CD14-positive monocyte (primary cell): ENCODE measurements around the gene TAS2R16. TPM values are rescaled to one million over a fixed set of nuclear protein-coding genes. Genes with fewer than 3 reads are reported as not detected.

Experiments
- DNase-seq, 3 donors: peaks; one replicate each; pipeline ENCODE4 v3.0.0-alpha.2; 2011 to 2022
- H2AFZ ChIP-seq: 2 replicates; pipeline ENCODE4 v1.6.0; 2012; ENCODE audit warnings: mild to moderate bottlenecking, low read depth, low read length, inconsistent platforms; ENCODE audit not compliant: insufficient read depth, poor library complexity, severe bottlenecking
- H3K27ac ChIP-seq, 2 donors: 1 replicate in 1 of 2; 2 replicates in 1 of 2; pipeline ENCODE4 v1.5.1; 2012 to 2013; ENCODE audit warnings: low read length in 2 of 2, control low read depth in 1 of 2, inconsistent platforms in 1 of 2, low read depth in 1 of 2, mild to moderate bottlenecking in 1 of 2
- H3K27me3 ChIP-seq, 2 donors: one replicate each; pipeline versions ENCODE4 v1.6.0 to v1.6.1; 2011 to 2013; ENCODE audit warnings: low read length in 2 of 2; ENCODE audit not compliant: control insufficient read depth in 2 of 2, insufficient read depth in 2 of 2
- H3K36me3 ChIP-seq, 2 donors: replicated peaks in 1 of 2; 1 replicate in 1 of 2; 2 replicates in 1 of 2; pipeline versions ENCODE4 v1.5.1 to v1.6.1; 2012 to 2013; ENCODE audit warnings: low read length in 2 of 2, control low read depth in 1 of 2, inconsistent platforms in 1 of 2, mild to moderate bottlenecking in 1 of 2; ENCODE audit not compliant: insufficient read depth in 2 of 2, control insufficient read depth in 1 of 2
- H3K4me1 ChIP-seq, 2 donors: 1 replicate in 1 of 2; 2 replicates in 1 of 2; pipeline versions ENCODE4 v1.5.1 to v1.6.1; 2012 to 2013; ENCODE audit warnings: low read length in 2 of 2, control low read depth in 1 of 2, inconsistent platforms in 1 of 2, mild to moderate bottlenecking in 1 of 2, moderate library complexity in 1 of 2; ENCODE audit not compliant: insufficient read depth in 2 of 2, control insufficient read depth in 1 of 2
- H3K4me2 ChIP-seq: replicated peaks from 2 replicates; pipeline ENCODE3; 2012; ENCODE audit warnings: low read length, moderate library complexity, mild to moderate bottlenecking; ENCODE audit not compliant: poor library complexity, severe bottlenecking; ENCODE audit errors: extremely low read depth
- H3K4me3 ChIP-seq, 3 experiments: fragments of 200-600 bp in 1 of 3; sonication (generic) in 1 of 3; replicated peaks in 1 of 3; 1 replicate in 2 of 3; 2 replicates in 1 of 3; pipeline ENCODE4 v1.5.1; 2011 to 2013; ENCODE audit warnings: low read length in 3 of 3, mild to moderate bottlenecking in 3 of 3, control low read depth in 2 of 3, low read depth in 2 of 3, inconsistent platforms in 1 of 3, moderate library complexity in 1 of 3
- H3K79me2 ChIP-seq: 2 replicates; pipeline ENCODE4 v1.6.0; 2012; ENCODE audit warnings: mild to moderate bottlenecking, control low read depth, inconsistent platforms, low read length, moderate library complexity; ENCODE audit not compliant: insufficient read depth
- H3K9ac ChIP-seq: 2 replicates; pipeline ENCODE4 v1.6.0; 2017; ENCODE audit warnings: low read length, mild to moderate bottlenecking; ENCODE audit not compliant: insufficient read depth, poor library complexity, severe bottlenecking
- H3K9me3 ChIP-seq, 2 donors: replicated peaks in 1 of 2; 1 replicate in 1 of 2; 2 replicates in 1 of 2; pipeline versions ENCODE4 v1.5.1 to v1.6.1; 2012 to 2013; ENCODE audit warnings: low read length in 2 of 2, control low read depth in 1 of 2; ENCODE audit not compliant: control insufficient read depth in 1 of 2, insufficient read depth in 1 of 2
- H4K20me1 ChIP-seq: 2 replicates; pipeline ENCODE4 v1.6.0; 2012; ENCODE audit warnings: mild to moderate bottlenecking, low read length, control low read depth, moderate library complexity; ENCODE audit not compliant: insufficient read depth
- H3K27ac Mint-ChIP-seq, 7 donors: one replicate each; pipeline ENCODE4 v1.8.0; 2020; ENCODE audit warnings: mild to moderate bottlenecking in 7 of 7, mixed read lengths in 7 of 7, moderate library complexity in 6 of 7, inconsistent platforms in 2 of 7
- H3K27me3 Mint-ChIP-seq, 3 donors: one replicate each; pipeline ENCODE4 v1.8.0; 2021 to 2022; ENCODE audit warnings: low read depth in 3 of 3, mild to moderate bottlenecking in 3 of 3, mixed read lengths in 3 of 3, moderate library complexity in 3 of 3, inconsistent platforms in 1 of 3
- H3K36me3 Mint-ChIP-seq, 2 donors: one replicate each; pipeline ENCODE4 v1.8.0; 2020; ENCODE audit warnings: mixed read lengths in 2 of 2, inconsistent platforms in 1 of 2, mild to moderate bottlenecking in 1 of 2
- H3K4me1 Mint-ChIP-seq: one replicate; pipeline ENCODE4 v1.8.0; 2020; ENCODE audit warnings: mild to moderate bottlenecking, mixed read lengths
- H3K4me3 Mint-ChIP-seq, 2 donors: one replicate each; pipeline ENCODE4 v1.8.0; 2020; ENCODE audit warnings: mild to moderate bottlenecking in 2 of 2, mixed read lengths in 2 of 2, moderate library complexity in 1 of 2
- H3K9me3 Mint-ChIP-seq, 7 donors: one replicate each; pipeline ENCODE4 v1.8.0; 2020 to 2022; ENCODE audit warnings: mixed read lengths in 7 of 7, mild to moderate bottlenecking in 6 of 7, moderate library complexity in 6 of 7, inconsistent platforms in 2 of 7
- WGBS: methylation state at CpG from one replicate; pipeline ENCODE4 v1.1.5; 2013; ENCODE audit warnings: missing lambda C conversion rate; ENCODE audit not compliant: insufficient coverage; 5-methylcytosine and 5-hydroxymethylcytosine counted together
- intact Hi-C, 2 donors: fragments of 100-400 bp; cut with micrococcal nuclease; formaldehyde crosslinking; loops; one replicate each; pipeline versions ENCODE4 v1.15.0 to v1.15.1; 2023
- polyA plus RNA-seq, 3 donors: library from polyadenylated mRNA; depleted of rRNA in 1 of 3; unstranded in 2 of 3; stranded (reverse) in 1 of 3; fragments of 300-500 nt in 2 of 3; fragments of >200 nt in 1 of 3; fragmentation: Illumina TruSeq in 2 of 3; gene quantifications; 1 replicate in 2 of 3; 2 replicates in 1 of 3; pipeline ENCODE4 v1.2.3, GENCODE V29; 2012 to 2021
- TF ChIP-seq, protein P1 (sequence below): fragments of 200-600 bp; IDR thresholded peaks from one replicate; pipeline ENCODE4 v1.8.0; 2022; ENCODE audit warnings: antibody characterized with exemption, mild to moderate bottlenecking

Gene TAS2R16
- polyA plus RNA-seq, 3 donors = not detected

DNA sequence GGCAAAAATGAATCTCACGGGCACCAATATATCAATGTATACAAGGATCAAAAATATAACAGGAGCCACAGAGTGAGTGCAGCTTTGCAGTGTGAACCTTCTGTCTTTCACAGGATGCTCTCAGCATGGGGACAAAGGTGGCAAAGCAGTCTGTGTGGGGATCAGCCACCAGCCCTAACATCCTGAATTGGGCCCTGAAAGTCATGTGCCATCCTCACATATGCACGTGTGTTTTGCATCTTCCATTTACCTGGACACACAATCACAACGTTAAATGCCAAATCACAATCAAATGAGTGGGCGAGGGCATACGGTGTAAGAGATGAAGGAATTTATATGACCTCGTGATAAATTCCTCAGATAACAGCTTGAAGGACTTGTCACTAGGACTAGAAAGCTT lies 6.5 kb downstream of the TAS2R16 start:
- H3K4me3 Mint-ChIP-seq = no peak overlapping the region
- intact Hi-C loops = no loop called here
- no peaks in the 10 kb centered on the region for H3K79me2 ChIP-seq
- H3K9me3 Mint-ChIP-seq = peaks cover 0 to 5% (median 0%) of the 10 kb centered on the region in 7 donors
- no peak overlapping the region for H3K27ac Mint-ChIP-seq
- peaks cover 0 to 4% of the 10 kb centered on the region in 2 donors for H3K9me3 ChIP-seq
- no peaks in the 10 kb centered on the region for H3K27me3 ChIP-seq
- H3K4me3 ChIP-seq = no peak overlapping the region
- H3K4me1 Mint-ChIP-seq = no peaks in the 10 kb centered on the region
- 43% methylated on average over 1 of the region's 6 CpGs for WGBS
- H3K36me3 Mint-ChIP-seq = no peaks in the 10 kb centered on the region
- H3K36me3 ChIP-seq = no peaks in the 10 kb centered on the region
- TF ChIP-seq, protein P1, sequence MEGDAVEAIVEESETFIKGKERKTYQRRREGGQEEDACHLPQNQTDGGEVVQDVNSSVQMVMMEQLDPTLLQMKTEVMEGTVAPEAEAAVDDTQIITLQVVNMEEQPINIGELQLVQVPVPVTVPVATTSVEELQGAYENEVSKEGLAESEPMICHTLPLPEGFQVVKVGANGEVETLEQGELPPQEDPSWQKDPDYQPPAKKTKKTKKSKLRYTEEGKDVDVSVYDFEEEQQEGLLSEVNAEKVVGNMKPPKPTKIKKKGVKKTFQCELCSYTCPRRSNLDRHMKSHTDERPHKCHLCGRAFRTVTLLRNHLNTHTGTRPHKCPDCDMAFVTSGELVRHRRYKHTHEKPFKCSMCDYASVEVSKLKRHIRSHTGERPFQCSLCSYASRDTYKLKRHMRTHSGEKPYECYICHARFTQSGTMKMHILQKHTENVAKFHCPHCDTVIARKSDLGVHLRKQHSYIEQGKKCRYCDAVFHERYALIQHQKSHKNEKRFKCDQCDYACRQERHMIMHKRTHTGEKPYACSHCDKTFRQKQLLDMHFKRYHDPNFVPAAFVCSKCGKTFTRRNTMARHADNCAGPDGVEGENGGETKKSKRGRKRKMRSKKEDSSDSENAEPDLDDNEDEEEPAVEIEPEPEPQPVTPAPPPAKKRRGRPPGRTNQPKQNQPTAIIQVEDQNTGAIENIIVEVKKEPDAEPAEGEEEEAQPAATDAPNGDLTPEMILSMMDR = no peak
- H3K9ac ChIP-seq = no peak overlapping the region
- H4K20me1 ChIP-seq = no peaks in the 10 kb centered on the region
- H3K27me3 Mint-ChIP-seq = no peaks in the 10 kb centered on the region
- H3K27ac ChIP-seq = no peak overlapping the region
- no peak overlapping the region for H2AFZ ChIP-seq
- H3K4me1 ChIP-seq = no peaks in the 10 kb centered on the region
- DNase-seq = no peak
- H3K4me2 ChIP-seq = no peak overlapping the region

DNA sequence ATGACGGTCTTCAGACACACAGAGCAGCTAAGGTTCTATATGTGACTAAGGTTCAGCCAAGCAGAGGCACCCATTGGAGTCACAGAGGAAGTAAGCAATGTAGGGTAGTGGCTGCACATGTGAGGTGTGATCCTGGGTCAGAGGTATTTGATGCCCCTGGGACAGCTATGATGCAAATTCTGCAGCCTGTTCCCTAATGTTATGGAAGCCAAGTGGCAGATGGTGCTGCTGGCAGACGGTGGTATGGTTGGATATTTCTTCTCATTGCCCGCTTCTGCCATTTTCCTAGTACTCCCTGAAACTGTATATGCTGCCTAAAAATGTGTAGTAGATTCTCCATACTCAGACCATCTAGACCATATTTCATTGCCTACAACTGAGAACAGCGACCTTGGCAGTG lies 7.2 kb downstream of the TAS2R16 start:
- Mint-ChIP-seq H3K4me1 (no peaks in the 10 kb centered on the region), H3K9me3 (peaks cover 0 to 5% (median 0%) of the 10 kb centered on the region in 7 donors), H3K36me3 (no peaks in the 10 kb centered on the region), H3K4me3 (no peak overlapping the region), H3K27ac (no peak overlapping the region), H3K27me3 (no peaks in the 10 kb centered on the region)
- 36% methylated on average over 1 of the region's 4 CpGs for WGBS
- no peak overlapping the region for H3K4me3 ChIP-seq
- H3K27me3 ChIP-seq = no peaks in the 10 kb centered on the region
- intact Hi-C loops = no loop called here
- H4K20me1 ChIP-seq = no peaks in the 10 kb centered on the region
- H3K79me2 ChIP-seq = no peaks in the 10 kb centered on the region
- no peak for DNase-seq
- no peaks in the 10 kb centered on the region for H3K4me1 ChIP-seq
- no peaks in the 10 kb centered on the region for H3K36me3 ChIP-seq
- no peak overlapping the region for H2AFZ ChIP-seq
- H3K9me3 ChIP-seq = peaks cover 0 to 4% of the 10 kb centered on the region in 2 donors
- H3K4me2 ChIP-seq = no peak overlapping the region
- H3K9ac ChIP-seq = no peak overlapping the region
- TF ChIP-seq, protein P1 = no peak
- no peak overlapping the region for H3K27ac ChIP-seq
